HEK293 (cell line): Measurements from ENCODE around the gene IDE.

ENCODE experiments used
- CTCF ChIA-PET: fragments of 350-600 bp; formaldehyde crosslinking; extraction: SDS; loops from one replicate; lab custom pipeline; 2021; ENCODE audit warnings: antibody characterized with exemption; lab: Yijun Ruan, JAX
- POLR2A ChIA-PET: fragments of 300-600 bp; formaldehyde crosslinking; extraction: SDS; loops from one replicate; lab custom pipeline; 2020; ENCODE audit warnings: antibody characterized with exemption, inconsistent platforms; lab: Yijun Ruan, JAX
- H3K27ac ChIP-seq: fragments of 200-500 bp; sonication (Bioruptor generic); 2 replicates; pipeline ENCODE4 v1.5.1; 2014; ENCODE audit warnings: low read depth, low read length, control low read depth, inconsistent platforms; ENCODE audit errors: extremely low read depth
- H3K36me3 ChIP-seq, 2 experiments: fragments of 200-500 bp in 1 of 2; sonication (Bioruptor generic) in 1 of 2; 1 replicate in 1 of 2; 2 replicates in 1 of 2; pipeline ENCODE4 v1.5.1; 2014 to 2017; ENCODE audit warnings: inconsistent platforms in 2 of 2, low read length in 2 of 2; ENCODE audit not compliant: control insufficient read depth in 2 of 2, insufficient read depth in 1 of 2
- H3K4me1 ChIP-seq: fragments of 200-500 bp; sonication (Bioruptor generic); 2 replicates; pipeline ENCODE4 v1.5.1; 2014; ENCODE audit warnings: mild to moderate bottlenecking, low read length, inconsistent platforms; ENCODE audit not compliant: control insufficient read depth, insufficient read depth
- H3K4me3 ChIP-seq: 2 replicates; pipeline ENCODE4 v1.5.1; 2011; ENCODE audit warnings: low read depth, mild to moderate bottlenecking, control low read depth, low read length, moderate library complexity
- H3K9me3 ChIP-seq: fragments of 200-500 bp; sonication (Bioruptor generic); 2 replicates; pipeline ENCODE4 v1.5.1; 2014; ENCODE audit warnings: low read depth, low read length, inconsistent platforms; ENCODE audit not compliant: control insufficient read depth, insufficient read depth
- CTCF ChIP-seq: fragments of 450-650 bp; formaldehyde crosslinking; IDR thresholded peaks from 2 replicates; pipeline ENCODE4 v1.5.1; 2016; ENCODE audit warnings: missing biosample characterization, missing genetic modification characterization
- EGR2 ChIP-seq: fragments of 450-650 bp; formaldehyde crosslinking; IDR thresholded peaks from 2 replicates; pipeline ENCODE4 v1.5.1; 2016; ENCODE audit warnings: low read depth, missing biosample characterization, missing genetic modification characterization
- ELK4 ChIP-seq: IDR thresholded peaks from 2 replicates; pipeline ENCODE4 v1.6.1; 2011; ENCODE audit warnings: mild to moderate bottlenecking, low read depth, low read length, borderline replicate concordance
- HIC1 ChIP-seq: fragments of 450-650 bp; formaldehyde crosslinking; IDR thresholded peaks from 2 replicates; pipeline ENCODE4 v1.5.1; 2016; ENCODE audit warnings: missing biosample characterization, missing genetic modification characterization
- KLF1 ChIP-seq: fragments of 450-650 bp; formaldehyde crosslinking; IDR thresholded peaks from 2 replicates; pipeline ENCODE4 v1.5.1; 2016; ENCODE audit warnings: missing biosample characterization, missing genetic modification characterization
- PATZ1 ChIP-seq: fragments of 450-650 bp; formaldehyde crosslinking; IDR thresholded peaks from 2 replicates; pipeline ENCODE4 v1.5.1; 2016; ENCODE audit warnings: missing biosample characterization, missing genetic modification characterization
- PRDM1 ChIP-seq: fragments of 450-650 bp; formaldehyde crosslinking; IDR thresholded peaks from 2 replicates; pipeline ENCODE4; 2016; ENCODE audit warnings: missing biosample characterization, missing genetic modification characterization
- SCRT1 ChIP-seq: fragments of 450-650 bp; formaldehyde crosslinking; IDR thresholded peaks from 2 replicates; pipeline ENCODE4 v1.5.1; 2016; ENCODE audit warnings: missing biosample characterization, missing genetic modification characterization, borderline replicate concordance
- ZBTB1 ChIP-seq: fragments of 450-650 bp; formaldehyde crosslinking; IDR thresholded peaks from 2 replicates; pipeline ENCODE4 v1.5.1; 2016; ENCODE audit warnings: missing biosample characterization, missing genetic modification characterization
- ZBTB6 ChIP-seq: fragments of 450-650 bp; formaldehyde crosslinking; IDR thresholded peaks from 2 replicates; pipeline ENCODE4 v1.5.1; 2017; ENCODE audit warnings: missing biosample characterization, missing genetic modification characterization
- ZFHX2 ChIP-seq: fragments of 450-650 bp; formaldehyde crosslinking; conservative IDR thresholded peaks from 2 replicates; pipeline ENCODE4 v1.5.1; 2016; ENCODE audit warnings: missing biosample characterization, missing genetic modification characterization
- ZNF23 ChIP-seq: fragments of 450-650 bp; formaldehyde crosslinking; IDR thresholded peaks from 2 replicates; pipeline ENCODE4 v1.5.1; 2016; ENCODE audit warnings: missing biosample characterization, missing genetic modification characterization, borderline replicate concordance
- ZNF292 ChIP-seq: fragments of 450-650 bp; formaldehyde crosslinking; IDR thresholded peaks from 2 replicates; pipeline ENCODE4 v1.5.1; 2016; ENCODE audit warnings: low read depth, missing biosample characterization, missing genetic modification characterization, borderline replicate concordance
- ZNF398 ChIP-seq: fragments of 450-650 bp; formaldehyde crosslinking; IDR thresholded peaks from 2 replicates; pipeline ENCODE4 v1.5.1; 2017; ENCODE audit warnings: missing biosample characterization, missing genetic modification characterization
- ZNF501 ChIP-seq: fragments of 450-650 bp; formaldehyde crosslinking; IDR thresholded peaks from 2 replicates; pipeline ENCODE4 v1.5.1; 2016; ENCODE audit warnings: missing biosample characterization, missing genetic modification characterization
- ZNF555 ChIP-seq: fragments of 450-650 bp; formaldehyde crosslinking; conservative IDR thresholded peaks from 2 replicates; pipeline ENCODE4 v1.5.1; 2017; ENCODE audit warnings: missing biosample characterization, mild to moderate bottlenecking, missing genetic modification characterization, inconsistent platforms
- ZNF610 ChIP-seq: fragments of 450-650 bp; formaldehyde crosslinking; IDR thresholded peaks from 2 replicates; pipeline ENCODE4 v1.5.1; 2016; ENCODE audit warnings: missing biosample characterization, missing genetic modification characterization, borderline replicate concordance
- ZNF623 ChIP-seq: fragments of 450-650 bp; formaldehyde crosslinking; IDR thresholded peaks from 2 replicates; pipeline ENCODE4 v1.5.1; 2016; ENCODE audit warnings: missing biosample characterization, missing genetic modification characterization
- ZNF658 ChIP-seq: fragments of 450-650 bp; formaldehyde crosslinking; IDR thresholded peaks from 2 replicates; pipeline ENCODE4; 2016; ENCODE audit warnings: missing biosample characterization, missing genetic modification characterization
- ZNF692 ChIP-seq: fragments of 450-650 bp; formaldehyde crosslinking; IDR thresholded peaks from 2 replicates; pipeline ENCODE4 v1.5.1; 2016; ENCODE audit warnings: missing biosample characterization, missing genetic modification characterization
- ZNF707 ChIP-seq: fragments of 450-650 bp; formaldehyde crosslinking; IDR thresholded peaks from 2 replicates; pipeline ENCODE4 v1.5.1; 2016; ENCODE audit warnings: missing biosample characterization, missing genetic modification characterization
- ZNF76 ChIP-seq: fragments of 450-650 bp; formaldehyde crosslinking; IDR thresholded peaks from 2 replicates; pipeline ENCODE4; 2016; ENCODE audit warnings: low read depth, missing biosample characterization, missing genetic modification characterization, borderline replicate concordance
- ZNF777 ChIP-seq: fragments of 450-650 bp; formaldehyde crosslinking; IDR thresholded peaks from 2 replicates; pipeline ENCODE4 v1.5.1; 2017; ENCODE audit warnings: missing biosample characterization, missing genetic modification characterization, borderline replicate concordance
- ZNF830 ChIP-seq: fragments of 450-650 bp; IDR thresholded peaks from 2 replicates; pipeline ENCODE4 v1.5.0; 2018; ENCODE audit warnings: missing biosample characterization, missing genetic modification characterization, low read depth, mild to moderate bottlenecking, moderate library complexity

The IDE gene

GRCh38 chr10:92572362-92573090 lies 1.4 kb downstream of the IDE start (continued):
- TF ChIP-seq ZNF398 (tag by site-specific recombination), result peak; percentile 77
- TF ChIP-seq EGR2 (tag by site-specific recombination), result peak; percentile 87
- peak; percentile 86 for TF ChIP-seq ZNF76 (tag by site-specific recombination)
- TF ChIP-seq ZFHX2, result peak; percentile 91
- peak; percentile 53 for TF ChIP-seq PATZ1 (tag by site-specific recombination)
- peak; percentile 88 for TF ChIP-seq PRDM1 (tag by site-specific recombination)
- TF ChIP-seq CTCF (tag by site-specific recombination), result peak; percentile 10; the same call in 1 of the 2 replicates
- TF ChIP-seq KLF1 (tag by site-specific recombination), result no peak
- no peak for TF ChIP-seq ZNF23 (tag by site-specific recombination)
- TF ChIP-seq SCRT1 (tag by site-specific recombination), result peak; percentile 55; the same call in 1 of the 2 replicates

GRCh38 chr10:92571649-92572048 lies 2.2 kb downstream of the IDE start:
- CTCF ChIA-PET, result interaction anchor here (0.6 to 6.7 kb wide), 6 partner anchors 20 to 137 kb away, joined by 3 to 71 read pairs (median 3); no protein-coding TSS in a partner anchor
- H3K4me1 ChIP-seq, result peaks cover 19% of the 10 kb centered on the region
- POLR2A ChIA-PET, result interaction anchor here (1.6 to 2.6 kb wide), 3 partner anchors 20 to 119 kb away, joined by 5 to 13 read pairs (median 5); partner anchors contain the start of gene HHEX
- peaks cover 4 to 5% of the 10 kb centered on the region in 2 experiments; a peak in 2 of 3 replicates for H3K36me3 ChIP-seq
- no peak overlapping the region for H3K27ac ChIP-seq
- no peak overlapping the region for H3K4me3 ChIP-seq
- no peaks in the 10 kb centered on the region for H3K9me3 ChIP-seq
- TF ChIP-seq ZNF623 (tag by site-specific recombination) (no peak), HIC1 (no peak), ZNF610 (tag by site-specific recombination) (no peak), ZNF830 (tag by site-specific recombination) (no peak), ELK4 (no peak), ZBTB1 (tag by site-specific recombination) (no peak), ZNF707 (tag by site-specific recombination) (no peak), ZNF501 (tag by site-specific recombination) (no peak), ZNF292 (tag by site-specific recombination) (no peak), ZBTB6 (tag by site-specific recombination) (no peak), ZNF692 (tag by site-specific recombination) (no peak), ZNF777 (tag by site-specific recombination) (no peak), ZNF658 (no peak), ZNF555 (tag by site-specific recombination) (no peak)
